WTC11 (cell line): ENCODE measurements around the gene CINP. TPM values are rescaled to one million over a fixed set of nuclear protein-coding genes. Genes with fewer than 3 reads are reported as not detected.

Source experiments
- ATAC-seq: fragments of 200-7000 bp; cut with Tn5 transposase; 2 replicates; pipeline ENCODE4 v1.10.0; 2021; ENCODE audit warnings: mild to moderate bottlenecking, moderate library complexity
- CTCF ChIA-PET: fragments of 300-600 bp; sonication (Branson Sonifier 250); formaldehyde crosslinking; loops from one replicate; lab custom pipeline; 2021; ENCODE audit warnings: antibody characterized with exemption; lab: Charles Lee
- POLR2A ChIA-PET: fragments of 350-600 bp; sonication (Branson Sonifier 250); formaldehyde crosslinking; loops from one replicate; lab custom pipeline; 2021; ENCODE audit warnings: antibody characterized with exemption; lab: Charles Lee
- DNase-seq: peaks from one replicate; pipeline ENCODE4 v3.0.0; 2021; ENCODE audit warnings: low spot score
- H3K27ac Mint-ChIP-seq: 2 replicates; pipeline ENCODE4 v1.8.0; 2021; ENCODE audit warnings: mixed read lengths
- H3K27me3 Mint-ChIP-seq: 2 replicates; pipeline ENCODE4 v1.8.0; 2021; ENCODE audit warnings: low read depth, mild to moderate bottlenecking, moderate library complexity, mixed read lengths
- H3K36me3 Mint-ChIP-seq: 2 replicates; pipeline ENCODE4 v1.8.0; 2021; ENCODE audit warnings: mixed read lengths
- H3K4me1 Mint-ChIP-seq: 2 replicates; pipeline ENCODE4 v1.8.0; 2022; ENCODE audit warnings: mixed read lengths
- H3K4me3 Mint-ChIP-seq: 2 replicates; pipeline ENCODE4 v1.8.0; 2021; ENCODE audit warnings: mild to moderate bottlenecking, moderate library complexity, mixed read lengths
- H3K9me3 Mint-ChIP-seq: 2 replicates; pipeline ENCODE4 v1.8.0; 2021; ENCODE audit warnings: mixed read lengths
- CBFB ChIP-seq: sonication (generic); formaldehyde crosslinking; IDR thresholded peaks from 2 replicates; pipeline ENCODE4 v1.8.1; 2022; ENCODE audit warnings: mild to moderate bottlenecking, low read depth, missing genetic modification reagents
- JUN ChIP-seq: sonication (generic); formaldehyde crosslinking; IDR thresholded peaks from 2 replicates; pipeline ENCODE4 v1.8.0; 2023; ENCODE audit warnings: mild to moderate bottlenecking, missing genetic modification reagents
- NFATC4 ChIP-seq: fragments of 250-450 bp; sonication (Bioruptor Pico); IDR thresholded peaks from 2 replicates; pipeline ENCODE4 v1.9.0; 2021; ENCODE audit warnings: mild to moderate bottlenecking
- NR3C1 ChIP-seq: sonication (generic); formaldehyde crosslinking; conservative IDR thresholded peaks from 2 replicates; pipeline ENCODE4 v1.8.1; 2023; ENCODE audit warnings: low read depth, mild to moderate bottlenecking, missing genetic modification reagents
- SMAD3 ChIP-seq: sonication (generic); formaldehyde crosslinking; IDR thresholded peaks from 2 replicates; pipeline ENCODE4 v1.8.0; 2022; ENCODE audit warnings: missing genetic modification reagents, mild to moderate bottlenecking, borderline replicate concordance
- TEAD4 ChIP-seq: sonication (generic); formaldehyde crosslinking; IDR thresholded peaks from 2 replicates; pipeline ENCODE4 v1.8.0; 2022; ENCODE audit warnings: mild to moderate bottlenecking, missing genetic modification reagents
- ZNF671 ChIP-seq: fragments of 250-450 bp; sonication (Bioruptor Pico); IDR thresholded peaks from 2 replicates; pipeline ENCODE4 v1.8.0; 2021; ENCODE audit warnings: mild to moderate bottlenecking
- total RNA-seq: library from RNA; stranded (reverse); gene quantifications from 3 replicates; pipeline ENCODE4 v1.2.3, GENCODE V29; 2021
- TF ChIP-seq, protein P1 (sequence below): sonication (generic); formaldehyde crosslinking; IDR thresholded peaks from 2 replicates; pipeline ENCODE4 v1.8.1; 2022; ENCODE audit warnings: low read depth, mild to moderate bottlenecking, moderate library complexity, missing genetic modification reagents, borderline replicate concordance
- TF ChIP-seq, protein P2 (sequence below): fragments of 250-450 bp; sonication (Bioruptor Pico); conservative IDR thresholded peaks from 2 replicates; pipeline ENCODE4 v1.9.0; 2021; ENCODE audit warnings: mild to moderate bottlenecking
- TF ChIP-seq, protein P3 (sequence below): sonication (generic); formaldehyde crosslinking; IDR thresholded peaks from 2 replicates; pipeline ENCODE4 v1.8.0; 2023; ENCODE audit warnings: mild to moderate bottlenecking, missing genetic modification reagents
- TF ChIP-seq, protein P4 (sequence below): sonication (generic); formaldehyde crosslinking; IDR thresholded peaks from 2 replicates; pipeline ENCODE4 v1.8.1; 2023; ENCODE audit warnings: mild to moderate bottlenecking, moderate library complexity, missing genetic modification reagents
- TF ChIP-seq, protein P5 (sequence below): sonication (generic); formaldehyde crosslinking; conservative IDR thresholded peaks from 2 replicates; pipeline ENCODE4 v1.8.1; 2023; ENCODE audit warnings: mild to moderate bottlenecking, low read depth, missing genetic modification reagents, moderate library complexity
- TF ChIP-seq, protein P6 (sequence below): sonication (generic); formaldehyde crosslinking; IDR thresholded peaks from 2 replicates; pipeline ENCODE4 v1.8.0; 2022; ENCODE audit warnings: mild to moderate bottlenecking, missing genetic modification reagents
- TF ChIP-seq, protein P7 (sequence below): sonication (generic); formaldehyde crosslinking; IDR thresholded peaks from 2 replicates; pipeline ENCODE4 v1.8.1; 2022; ENCODE audit warnings: mild to moderate bottlenecking, missing genetic modification reagents, moderate library complexity, borderline replicate concordance
- TF ChIP-seq, protein P8 (sequence below): fragments of 250-450 bp; sonication (Bioruptor Pico); IDR thresholded peaks from 2 replicates; pipeline ENCODE4 v1.9.0; 2021; ENCODE audit warnings: moderate library complexity, mild to moderate bottlenecking, inconsistent platforms, borderline replicate concordance
- TF ChIP-seq, protein P9 (sequence below): fragments of 250-450 bp; sonication (Bioruptor Pico); IDR thresholded peaks from 2 replicates; pipeline ENCODE4 v1.9.0; 2021; ENCODE audit warnings: mild to moderate bottlenecking
- TF ChIP-seq, protein P10 (sequence below): sonication (generic); formaldehyde crosslinking; IDR thresholded peaks from 2 replicates; pipeline ENCODE4 v1.8.1; 2023; ENCODE audit warnings: mild to moderate bottlenecking, missing genetic modification reagents, moderate library complexity

CINP gene
- total RNA-seq, 1 experiment from 2014 or later = 38.3 TPM

DNA sequence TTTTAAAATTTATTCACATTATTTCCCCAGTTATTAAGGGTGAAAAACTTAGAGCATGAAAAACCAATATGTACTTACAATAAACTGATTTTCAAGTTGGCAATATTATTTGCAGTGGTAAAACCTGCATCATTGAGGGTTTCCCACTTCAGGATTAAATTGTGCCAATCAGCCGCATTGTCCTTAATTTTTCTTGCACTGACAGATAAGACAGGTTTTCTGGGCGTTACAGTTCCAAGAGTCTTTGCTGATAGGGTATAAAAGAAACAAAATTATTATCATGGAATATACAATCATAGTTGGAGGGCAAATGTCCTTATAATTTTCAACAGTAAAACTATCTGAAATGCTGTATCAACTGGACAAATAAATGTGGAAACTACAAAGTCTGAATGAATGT is 3.3 kb downstream of the CINP start (continued):
- TF ChIP-seq, protein P1, sequence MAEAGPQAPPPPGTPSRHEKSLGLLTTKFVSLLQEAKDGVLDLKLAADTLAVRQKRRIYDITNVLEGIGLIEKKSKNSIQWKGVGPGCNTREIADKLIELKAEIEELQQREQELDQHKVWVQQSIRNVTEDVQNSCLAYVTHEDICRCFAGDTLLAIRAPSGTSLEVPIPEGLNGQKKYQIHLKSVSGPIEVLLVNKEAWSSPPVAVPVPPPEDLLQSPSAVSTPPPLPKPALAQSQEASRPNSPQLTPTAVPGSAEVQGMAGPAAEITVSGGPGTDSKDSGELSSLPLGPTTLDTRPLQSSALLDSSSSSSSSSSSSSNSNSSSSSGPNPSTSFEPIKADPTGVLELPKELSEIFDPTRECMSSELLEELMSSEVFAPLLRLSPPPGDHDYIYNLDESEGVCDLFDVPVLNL (CRISPR knock-in tag) = no peak
- TF ChIP-seq, protein P2, sequence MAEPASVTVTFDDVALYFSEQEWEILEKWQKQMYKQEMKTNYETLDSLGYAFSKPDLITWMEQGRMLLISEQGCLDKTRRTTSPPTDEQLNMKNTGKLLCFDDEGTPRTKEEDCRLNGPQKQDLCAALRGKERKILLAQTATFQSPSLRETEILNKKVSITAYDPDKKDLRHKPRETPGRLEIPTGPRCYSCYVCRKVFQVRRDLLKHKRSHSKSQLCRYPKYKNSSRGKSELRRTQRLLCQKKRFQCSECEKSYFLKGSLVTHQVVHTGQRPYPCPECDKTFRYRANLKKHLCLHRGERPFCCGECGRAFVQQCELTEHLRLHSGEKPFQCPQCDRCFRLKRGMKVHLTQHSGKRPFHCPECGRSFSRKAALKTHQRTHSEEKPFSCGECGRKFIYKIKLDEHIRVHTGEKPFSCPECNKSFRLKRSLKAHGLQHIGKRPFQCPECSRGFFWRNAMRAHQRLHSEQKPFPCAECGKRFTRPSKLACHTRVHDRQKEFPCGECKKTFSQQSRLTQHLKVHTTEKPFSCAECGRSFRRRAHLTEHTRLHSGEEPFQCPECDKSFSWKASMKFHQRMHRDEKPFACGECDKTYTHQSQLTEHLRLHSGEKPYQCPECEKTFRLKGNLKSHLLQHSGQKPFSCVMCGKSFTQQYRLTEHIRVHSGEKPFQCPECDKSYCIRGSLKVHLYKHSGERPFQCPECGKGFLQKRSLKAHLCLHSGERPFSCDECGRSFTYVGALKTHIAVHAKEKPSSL (CRISPR knock-in tag) = no peak
- TF ChIP-seq, protein P3, sequence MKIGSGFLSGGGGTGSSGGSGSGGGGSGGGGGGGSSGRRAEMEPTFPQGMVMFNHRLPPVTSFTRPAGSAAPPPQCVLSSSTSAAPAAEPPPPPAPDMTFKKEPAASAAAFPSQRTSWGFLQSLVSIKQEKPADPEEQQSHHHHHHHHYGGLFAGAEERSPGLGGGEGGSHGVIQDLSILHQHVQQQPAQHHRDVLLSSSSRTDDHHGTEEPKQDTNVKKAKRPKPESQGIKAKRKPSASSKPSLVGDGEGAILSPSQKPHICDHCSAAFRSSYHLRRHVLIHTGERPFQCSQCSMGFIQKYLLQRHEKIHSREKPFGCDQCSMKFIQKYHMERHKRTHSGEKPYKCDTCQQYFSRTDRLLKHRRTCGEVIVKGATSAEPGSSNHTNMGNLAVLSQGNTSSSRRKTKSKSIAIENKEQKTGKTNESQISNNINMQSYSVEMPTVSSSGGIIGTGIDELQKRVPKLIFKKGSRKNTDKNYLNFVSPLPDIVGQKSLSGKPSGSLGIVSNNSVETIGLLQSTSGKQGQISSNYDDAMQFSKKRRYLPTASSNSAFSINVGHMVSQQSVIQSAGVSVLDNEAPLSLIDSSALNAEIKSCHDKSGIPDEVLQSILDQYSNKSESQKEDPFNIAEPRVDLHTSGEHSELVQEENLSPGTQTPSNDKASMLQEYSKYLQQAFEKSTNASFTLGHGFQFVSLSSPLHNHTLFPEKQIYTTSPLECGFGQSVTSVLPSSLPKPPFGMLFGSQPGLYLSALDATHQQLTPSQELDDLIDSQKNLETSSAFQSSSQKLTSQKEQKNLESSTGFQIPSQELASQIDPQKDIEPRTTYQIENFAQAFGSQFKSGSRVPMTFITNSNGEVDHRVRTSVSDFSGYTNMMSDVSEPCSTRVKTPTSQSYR = no peak
- TF ChIP-seq, protein P4, sequence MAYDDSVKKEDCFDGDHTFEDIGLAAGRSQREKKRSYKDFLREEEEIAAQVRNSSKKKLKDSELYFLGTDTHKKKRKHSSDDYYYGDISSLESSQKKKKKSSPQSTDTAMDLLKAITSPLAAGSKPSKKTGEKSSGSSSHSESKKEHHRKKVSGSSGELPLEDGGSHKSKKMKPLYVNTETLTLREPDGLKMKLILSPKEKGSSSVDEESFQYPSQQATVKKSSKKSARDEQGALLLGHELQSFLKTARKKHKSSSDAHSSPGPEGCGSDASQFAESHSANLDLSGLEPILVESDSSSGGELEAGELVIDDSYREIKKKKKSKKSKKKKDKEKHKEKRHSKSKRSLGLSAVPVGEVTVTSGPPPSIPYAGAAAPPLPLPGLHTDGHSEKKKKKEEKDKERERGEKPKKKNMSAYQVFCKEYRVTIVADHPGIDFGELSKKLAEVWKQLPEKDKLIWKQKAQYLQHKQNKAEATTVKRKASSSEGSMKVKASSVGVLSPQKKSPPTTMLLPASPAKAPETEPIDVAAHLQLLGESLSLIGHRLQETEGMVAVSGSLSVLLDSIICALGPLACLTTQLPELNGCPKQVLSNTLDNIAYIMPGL = no peak
- TF ChIP-seq NR3C1 (CRISPR knock-in tag) (no peak), ZNF671 (CRISPR knock-in tag) (no peak)
- TF ChIP-seq, protein P5, sequence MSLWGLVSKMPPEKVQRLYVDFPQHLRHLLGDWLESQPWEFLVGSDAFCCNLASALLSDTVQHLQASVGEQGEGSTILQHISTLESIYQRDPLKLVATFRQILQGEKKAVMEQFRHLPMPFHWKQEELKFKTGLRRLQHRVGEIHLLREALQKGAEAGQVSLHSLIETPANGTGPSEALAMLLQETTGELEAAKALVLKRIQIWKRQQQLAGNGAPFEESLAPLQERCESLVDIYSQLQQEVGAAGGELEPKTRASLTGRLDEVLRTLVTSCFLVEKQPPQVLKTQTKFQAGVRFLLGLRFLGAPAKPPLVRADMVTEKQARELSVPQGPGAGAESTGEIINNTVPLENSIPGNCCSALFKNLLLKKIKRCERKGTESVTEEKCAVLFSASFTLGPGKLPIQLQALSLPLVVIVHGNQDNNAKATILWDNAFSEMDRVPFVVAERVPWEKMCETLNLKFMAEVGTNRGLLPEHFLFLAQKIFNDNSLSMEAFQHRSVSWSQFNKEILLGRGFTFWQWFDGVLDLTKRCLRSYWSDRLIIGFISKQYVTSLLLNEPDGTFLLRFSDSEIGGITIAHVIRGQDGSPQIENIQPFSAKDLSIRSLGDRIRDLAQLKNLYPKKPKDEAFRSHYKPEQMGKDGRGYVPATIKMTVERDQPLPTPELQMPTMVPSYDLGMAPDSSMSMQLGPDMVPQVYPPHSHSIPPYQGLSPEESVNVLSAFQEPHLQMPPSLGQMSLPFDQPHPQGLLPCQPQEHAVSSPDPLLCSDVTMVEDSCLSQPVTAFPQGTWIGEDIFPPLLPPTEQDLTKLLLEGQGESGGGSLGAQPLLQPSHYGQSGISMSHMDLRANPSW (CRISPR knock-in tag) = no peak

DNA sequence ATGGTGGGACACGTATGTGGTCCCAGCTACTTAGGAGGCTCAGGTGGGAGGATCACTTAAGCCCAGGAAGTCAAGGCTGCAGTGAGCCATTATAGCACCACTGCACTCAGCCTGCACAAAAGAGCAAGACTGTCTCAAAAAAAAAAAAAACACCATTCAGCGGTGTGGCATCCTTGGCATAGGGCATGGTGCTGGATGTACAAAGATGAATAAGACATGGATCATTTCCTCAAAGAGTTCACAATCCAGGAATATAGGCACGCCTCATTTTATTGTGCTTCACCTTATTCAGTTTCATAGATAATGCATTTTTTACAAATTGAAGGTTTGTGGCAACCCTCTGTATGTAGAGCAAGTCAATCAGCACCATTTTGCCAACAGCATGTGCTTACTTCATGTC is 6.4 kb downstream of the CINP start:
- peaks cover 19% of the 10 kb centered on the region for H3K36me3 Mint-ChIP-seq
- no peaks in the 10 kb centered on the region for H3K27me3 Mint-ChIP-seq
- no peak overlapping the region for H3K4me3 Mint-ChIP-seq
- 0 out of 2 replicates have a peak, but pooled peaks cover 4% of the 10 kb centered on the region for H3K4me1 Mint-ChIP-seq
- H3K9me3 Mint-ChIP-seq = no peaks in the 10 kb centered on the region
- ATAC-seq = no peak
- no peak overlapping the region for H3K27ac Mint-ChIP-seq
- DNase-seq = no peak
- POLR2A ChIA-PET = no interaction called here
- CTCF ChIA-PET = no interaction called here
- no peak for TF ChIP-seq JUN (CRISPR knock-in tag)
- TF ChIP-seq, protein P6, sequence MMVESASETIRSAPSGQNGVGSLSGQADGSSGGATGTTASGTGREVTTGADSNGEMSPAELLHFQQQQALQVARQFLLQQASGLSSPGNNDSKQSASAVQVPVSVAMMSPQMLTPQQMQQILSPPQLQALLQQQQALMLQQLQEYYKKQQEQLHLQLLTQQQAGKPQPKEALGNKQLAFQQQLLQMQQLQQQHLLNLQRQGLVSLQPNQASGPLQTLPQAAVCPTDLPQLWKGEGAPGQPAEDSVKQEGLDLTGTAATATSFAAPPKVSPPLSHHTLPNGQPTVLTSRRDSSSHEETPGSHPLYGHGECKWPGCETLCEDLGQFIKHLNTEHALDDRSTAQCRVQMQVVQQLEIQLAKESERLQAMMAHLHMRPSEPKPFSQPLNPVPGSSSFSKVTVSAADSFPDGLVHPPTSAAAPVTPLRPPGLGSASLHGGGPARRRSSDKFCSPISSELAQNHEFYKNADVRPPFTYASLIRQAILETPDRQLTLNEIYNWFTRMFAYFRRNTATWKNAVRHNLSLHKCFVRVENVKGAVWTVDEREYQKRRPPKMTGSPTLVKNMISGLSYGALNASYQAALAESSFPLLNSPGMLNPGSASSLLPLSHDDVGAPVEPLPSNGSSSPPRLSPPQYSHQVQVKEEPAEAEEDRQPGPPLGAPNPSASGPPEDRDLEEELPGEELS (CRISPR knock-in tag) = no peak
- TF ChIP-seq TEAD4 (CRISPR knock-in tag) = no peak
- TF ChIP-seq CBFB (CRISPR knock-in tag) = no peak
- TF ChIP-seq, protein P7, sequence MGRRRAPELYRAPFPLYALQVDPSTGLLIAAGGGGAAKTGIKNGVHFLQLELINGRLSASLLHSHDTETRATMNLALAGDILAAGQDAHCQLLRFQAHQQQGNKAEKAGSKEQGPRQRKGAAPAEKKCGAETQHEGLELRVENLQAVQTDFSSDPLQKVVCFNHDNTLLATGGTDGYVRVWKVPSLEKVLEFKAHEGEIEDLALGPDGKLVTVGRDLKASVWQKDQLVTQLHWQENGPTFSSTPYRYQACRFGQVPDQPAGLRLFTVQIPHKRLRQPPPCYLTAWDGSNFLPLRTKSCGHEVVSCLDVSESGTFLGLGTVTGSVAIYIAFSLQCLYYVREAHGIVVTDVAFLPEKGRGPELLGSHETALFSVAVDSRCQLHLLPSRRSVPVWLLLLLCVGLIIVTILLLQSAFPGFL (CRISPR knock-in tag) = no peak
- TF ChIP-seq, protein P8, sequence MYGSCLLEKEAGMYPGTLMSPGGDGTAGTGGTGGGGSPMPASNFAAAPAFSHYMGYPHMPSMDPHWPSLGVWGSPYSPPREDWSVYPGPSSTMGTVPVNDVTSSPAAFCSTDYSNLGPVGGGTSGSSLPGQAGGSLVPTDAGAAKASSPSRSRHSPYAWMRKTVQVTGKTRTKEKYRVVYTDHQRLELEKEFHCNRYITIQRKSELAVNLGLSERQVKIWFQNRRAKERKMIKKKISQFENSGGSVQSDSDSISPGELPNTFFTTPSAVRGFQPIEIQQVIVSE = no peak
- no peak for TF ChIP-seq SMAD3 (CRISPR knock-in tag)
- TF ChIP-seq, protein P9, sequence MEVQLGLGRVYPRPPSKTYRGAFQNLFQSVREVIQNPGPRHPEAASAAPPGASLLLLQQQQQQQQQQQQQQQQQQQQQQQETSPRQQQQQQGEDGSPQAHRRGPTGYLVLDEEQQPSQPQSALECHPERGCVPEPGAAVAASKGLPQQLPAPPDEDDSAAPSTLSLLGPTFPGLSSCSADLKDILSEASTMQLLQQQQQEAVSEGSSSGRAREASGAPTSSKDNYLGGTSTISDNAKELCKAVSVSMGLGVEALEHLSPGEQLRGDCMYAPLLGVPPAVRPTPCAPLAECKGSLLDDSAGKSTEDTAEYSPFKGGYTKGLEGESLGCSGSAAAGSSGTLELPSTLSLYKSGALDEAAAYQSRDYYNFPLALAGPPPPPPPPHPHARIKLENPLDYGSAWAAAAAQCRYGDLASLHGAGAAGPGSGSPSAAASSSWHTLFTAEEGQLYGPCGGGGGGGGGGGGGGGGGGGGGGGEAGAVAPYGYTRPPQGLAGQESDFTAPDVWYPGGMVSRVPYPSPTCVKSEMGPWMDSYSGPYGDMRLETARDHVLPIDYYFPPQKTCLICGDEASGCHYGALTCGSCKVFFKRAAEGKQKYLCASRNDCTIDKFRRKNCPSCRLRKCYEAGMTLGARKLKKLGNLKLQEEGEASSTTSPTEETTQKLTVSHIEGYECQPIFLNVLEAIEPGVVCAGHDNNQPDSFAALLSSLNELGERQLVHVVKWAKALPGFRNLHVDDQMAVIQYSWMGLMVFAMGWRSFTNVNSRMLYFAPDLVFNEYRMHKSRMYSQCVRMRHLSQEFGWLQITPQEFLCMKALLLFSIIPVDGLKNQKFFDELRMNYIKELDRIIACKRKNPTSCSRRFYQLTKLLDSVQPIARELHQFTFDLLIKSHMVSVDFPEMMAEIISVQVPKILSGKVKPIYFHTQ (CRISPR knock-in tag) = no peak
- TF ChIP-seq, protein P10, sequence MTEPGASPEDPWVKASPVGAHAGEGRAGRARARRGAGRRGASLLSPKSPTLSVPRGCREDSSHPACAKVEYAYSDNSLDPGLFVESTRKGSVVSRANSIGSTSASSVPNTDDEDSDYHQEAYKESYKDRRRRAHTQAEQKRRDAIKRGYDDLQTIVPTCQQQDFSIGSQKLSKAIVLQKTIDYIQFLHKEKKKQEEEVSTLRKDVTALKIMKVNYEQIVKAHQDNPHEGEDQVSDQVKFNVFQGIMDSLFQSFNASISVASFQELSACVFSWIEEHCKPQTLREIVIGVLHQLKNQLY (CRISPR knock-in tag) = no peak
- TF ChIP-seq NFATC4 (CRISPR knock-in tag) = no peak
